SK-N-SH (cell line): ENCODE results near the gene PPP1R16B. TPM values are rescaled to one million over a fixed set of nuclear protein-coding genes. Genes with fewer than 3 reads are reported as not detected.

ENCODE experiments used
- CTCF ChIA-PET: fragments of 300-600, 350-600 bp; formaldehyde crosslinking; extraction: SDS; loops from one replicate; lab custom pipeline; 2021; lab: Yijun Ruan, JAX
- POLR2A ChIA-PET: fragments of 350-600 bp; sonication (Branson Sonifier 250); formaldehyde crosslinking; extraction: SDS; loops from one replicate; lab custom pipeline; 2020; ENCODE audit warnings: antibody characterized with exemption, inconsistent platforms; lab: Yijun Ruan, JAX
- DNase-seq: peaks from one replicate; pipeline ENCODE4 v3.0.0; 2012
- H2AFZ ChIP-seq: fragments of 200-600 bp; sonication (generic); 2 replicates; pipeline ENCODE4 v1.8.1; 2016; ENCODE audit warnings: antibody characterized with exemption, mild to moderate bottlenecking, low read depth
- H3F3A ChIP-seq: fragments of 200-600 bp; sonication (generic); replicated peaks from 2 replicates; pipeline ENCODE3; 2016; ENCODE audit warnings: antibody characterized with exemption, mild to moderate bottlenecking; ENCODE audit not compliant: insufficient read depth
- H3K27ac ChIP-seq, 2 experiments: fragments of 200-500 bp in 1 of 2; fragments of 200-600 bp in 1 of 2; sonication (Bioruptor generic) in 1 of 2; sonication (generic), shearing (Covaris generic) in 1 of 2; 2 replicates each; pipeline versions ENCODE4 v1.5.1 to v1.6.1; 2014 to 2016; ENCODE audit warnings: low read depth in 2 of 2, inconsistent platforms in 1 of 2, low read length in 1 of 2, mild to moderate bottlenecking in 1 of 2, mixed read lengths in 1 of 2
- H3K27me3 ChIP-seq: fragments of 200-600 bp; sonication (generic), shearing (Covaris generic); 2 replicates; pipeline ENCODE4 v1.6.1; 2016; ENCODE audit warnings: mixed run types; ENCODE audit not compliant: insufficient read depth
- H3K36me3 ChIP-seq, 2 experiments: fragments of 200-500 bp in 1 of 2; fragments of 200-600 bp in 1 of 2; sonication (Bioruptor generic) in 1 of 2; sonication (generic) in 1 of 2; replicated peaks in 1 of 2; 2 replicates each; pipeline versions ENCODE3 to v1.5.1; 2014 to 2016; ENCODE audit warnings: low read length in 1 of 2, mild to moderate bottlenecking in 1 of 2; ENCODE audit not compliant: insufficient read depth in 2 of 2, control insufficient read depth in 1 of 2
- H3K4me1 ChIP-seq, 2 experiments: fragments of 200-500 bp in 1 of 2; fragments of 200-600 bp in 1 of 2; sonication (Bioruptor generic) in 1 of 2; sonication (generic), shearing (Covaris generic) in 1 of 2; 2 replicates each; pipeline versions ENCODE4 v1.5.1 to v1.6.1; 2014 to 2016; ENCODE audit warnings: low read depth in 1 of 2, low read length in 1 of 2, mixed run types in 1 of 2; ENCODE audit not compliant: insufficient read depth in 2 of 2, control insufficient read depth in 1 of 2
- H3K4me2 ChIP-seq: fragments of 200-600 bp; sonication (generic), shearing (Covaris generic); 2 replicates; pipeline ENCODE4 v1.6.1; 2017; ENCODE audit warnings: mixed run types
- H3K4me3 ChIP-seq, 2 experiments: fragments of 200-500 bp in 1 of 2; fragments of 200-600 bp in 1 of 2; sonication (Bioruptor generic) in 1 of 2; sonication (generic), shearing (Covaris generic) in 1 of 2; 2 replicates each; pipeline versions ENCODE4 v1.5.1 to v1.8.1; 2014 to 2016; ENCODE audit warnings: low read depth in 2 of 2, inconsistent platforms in 1 of 2, low read length in 1 of 2, mild to moderate bottlenecking in 1 of 2, mixed read lengths in 1 of 2, moderate library complexity in 1 of 2
- H3K79me2 ChIP-seq: fragments of 200-600 bp; sonication (generic); 2 replicates; pipeline ENCODE4 v1.8.1; 2017; ENCODE audit warnings: mild to moderate bottlenecking; ENCODE audit not compliant: insufficient read depth
- H3K9ac ChIP-seq: fragments of 200-600 bp; sonication (generic); 2 replicates; pipeline ENCODE4 v1.6.1; 2017; ENCODE audit warnings: mixed run types
- H3K9me2 ChIP-seq: fragments of 200-600 bp; sonication (generic); 2 replicates; pipeline ENCODE4 v1.6.1; 2017; ENCODE audit warnings: mixed run types
- H3K9me3 ChIP-seq: fragments of 200-600 bp; sonication (generic); 2 replicates; pipeline ENCODE4 v1.6.1; 2017; ENCODE audit warnings: mixed run types, mild to moderate bottlenecking, moderate library complexity
- H4K20me1 ChIP-seq: fragments of 200-600 bp; sonication (generic); 2 replicates; pipeline ENCODE4 v1.6.1; 2017; ENCODE audit warnings: mild to moderate bottlenecking, mixed run types; ENCODE audit not compliant: insufficient read depth
- ELF1 ChIP-seq: IDR thresholded peaks from 2 replicates; pipeline ENCODE4 v1.4.0; 2012
- EP300 ChIP-seq, 2 experiments: IDR thresholded peaks; 2 replicates each; pipeline versions ENCODE4 v1.4.0 to v1.6.1; 2012; ENCODE audit warnings: borderline replicate concordance in 1 of 2, low read depth in 1 of 2, low read length in 1 of 2
- FOSL2 ChIP-seq: IDR thresholded peaks from 2 replicates; pipeline ENCODE4 v1.4.0; 2012; ENCODE audit warnings: low read depth, mild to moderate bottlenecking, moderate library complexity, borderline replicate concordance
- FOXM1 ChIP-seq: IDR thresholded peaks from 2 replicates; pipeline ENCODE4 v1.4.0; 2012; ENCODE audit warnings: low read depth, mild to moderate bottlenecking
- GATA2 ChIP-seq: sonication (generic); formaldehyde crosslinking; IDR thresholded peaks from 2 replicates; pipeline ENCODE4 v1.5.0; 2020; ENCODE audit warnings: mild to moderate bottlenecking, missing genetic modification reagents
- JUND ChIP-seq: IDR thresholded peaks from 2 replicates; pipeline ENCODE4 v1.4.0; 2012
- MXI1 ChIP-seq: IDR thresholded peaks from 2 replicates; pipeline ENCODE4 v1.6.1; 2012; ENCODE audit warnings: mild to moderate bottlenecking, low read depth, low read length, improper control_type of control experiment
- NFIC ChIP-seq: IDR thresholded peaks from 2 replicates; pipeline ENCODE4 v1.4.0; 2012; ENCODE audit warnings: borderline replicate concordance
- NRF1 ChIP-seq: IDR thresholded peaks from 2 replicates; pipeline ENCODE4 v1.6.1; 2012; ENCODE audit warnings: low read depth, mild to moderate bottlenecking, low read length
- POLR2AphosphoS5 ChIP-seq: IDR thresholded peaks from 2 replicates; pipeline ENCODE4 v1.6.1; 2012; ENCODE audit warnings: low read depth, low read length
- RCOR1 ChIP-seq: fragments of 150-350 bp; IDR thresholded peaks from 2 replicates; pipeline ENCODE4 v1.6.1; 2017; ENCODE audit warnings: antibody characterized with exemption, low read length
- RFX5 ChIP-seq: IDR thresholded peaks from 2 replicates; pipeline ENCODE4 v1.6.1; 2012; ENCODE audit warnings: mild to moderate bottlenecking, improper control_type of control experiment, low read length
- RXRA ChIP-seq: IDR thresholded peaks from 2 replicates; pipeline ENCODE4 v1.4.0; 2012; ENCODE audit warnings: low read depth, mild to moderate bottlenecking, borderline replicate concordance
- SIN3A ChIP-seq: IDR thresholded peaks from 2 replicates; pipeline ENCODE4 v1.6.1; 2012; ENCODE audit warnings: low read depth, mild to moderate bottlenecking, low read length, moderate library complexity, borderline replicate concordance
- SMC3 ChIP-seq: IDR thresholded peaks from 2 replicates; pipeline ENCODE4 v1.6.1; 2012; ENCODE audit warnings: low read depth, low read length, improper control_type of control experiment
- TCF12 ChIP-seq: IDR thresholded peaks from 2 replicates; pipeline ENCODE4 v1.4.0; 2012
- TEAD4 ChIP-seq: IDR thresholded peaks from 2 replicates; pipeline ENCODE4 v1.4.0; 2012; ENCODE audit warnings: mild to moderate bottlenecking, borderline replicate concordance; ENCODE audit not compliant: insufficient read depth
- YY1 ChIP-seq: IDR thresholded peaks from 2 replicates; pipeline ENCODE4 v1.4.0; 2012; ENCODE audit warnings: low read depth, mild to moderate bottlenecking
- WGBS: methylation state at CpG from one replicate; pipeline ENCODE4 v1.1.6; 2017; ENCODE audit warnings: low lambda C conversion rate; 5-methylcytosine and 5-hydroxymethylcytosine counted together
- polyA plus RNA-seq, 3 experiments: library from polyadenylated mRNA; depleted of rRNA; stranded (reverse); fragments of >200 nt; gene quantifications; 2 replicates each; pipeline ENCODE4 v1.2.3, GENCODE V29; 2012
- TF ChIP-seq, protein P1 (sequence below): fragments of 150-350 bp; IDR thresholded peaks from 2 replicates; pipeline ENCODE4 v1.6.1; 2017; ENCODE audit warnings: antibody characterized with exemption, low read length, low read depth, borderline replicate concordance
- TF ChIP-seq, protein P2 (sequence below): IDR thresholded peaks from 2 replicates; pipeline ENCODE4 v1.6.1; 2012; ENCODE audit warnings: mild to moderate bottlenecking, low read depth, low read length, moderate library complexity
- TF ChIP-seq, protein P3 (sequence below): IDR thresholded peaks from 2 replicates; pipeline ENCODE4 v1.4.0; 2012; ENCODE audit warnings: low read depth, borderline replicate concordance
- TF ChIP-seq, protein P4 (sequence below): fragments of 200-600 bp; sonication (generic); IDR thresholded peaks from 2 replicates; pipeline ENCODE4 v1.6.1; 2017; ENCODE audit warnings: antibody characterized with exemption, mild to moderate bottlenecking, moderate library complexity

Gene PPP1R16B
- polyA plus RNA-seq, 1 of the 3 experiments (the other 2 are of a cell fraction): 0.28 TPM

DNA sequence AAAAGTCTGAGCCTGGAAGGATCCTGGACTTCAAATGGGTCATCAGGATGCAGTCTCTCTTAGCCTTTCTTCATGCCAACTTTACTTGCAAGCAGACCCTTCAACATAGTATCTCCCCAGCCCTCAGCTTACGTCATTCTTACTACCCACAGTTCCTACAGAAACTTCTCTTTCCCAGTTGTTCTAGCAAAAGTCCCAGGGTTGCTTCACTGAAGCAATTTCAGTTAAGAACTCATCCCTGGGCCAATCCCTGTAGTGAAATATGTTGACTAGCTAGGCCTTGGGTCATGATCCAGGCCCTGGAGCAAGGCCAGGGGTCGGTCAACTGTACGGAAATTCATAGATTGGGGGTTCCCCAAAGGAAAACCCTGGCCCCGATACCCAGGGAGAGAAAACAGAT lies 112.2 kb downstream of the PPP1R16B start:
- CTCF ChIA-PET: interaction anchor here (0.8 kb wide), 1 partner anchor 130 kb away, joined by 4 read pairs; no protein-coding TSS in a partner anchor

DNA sequence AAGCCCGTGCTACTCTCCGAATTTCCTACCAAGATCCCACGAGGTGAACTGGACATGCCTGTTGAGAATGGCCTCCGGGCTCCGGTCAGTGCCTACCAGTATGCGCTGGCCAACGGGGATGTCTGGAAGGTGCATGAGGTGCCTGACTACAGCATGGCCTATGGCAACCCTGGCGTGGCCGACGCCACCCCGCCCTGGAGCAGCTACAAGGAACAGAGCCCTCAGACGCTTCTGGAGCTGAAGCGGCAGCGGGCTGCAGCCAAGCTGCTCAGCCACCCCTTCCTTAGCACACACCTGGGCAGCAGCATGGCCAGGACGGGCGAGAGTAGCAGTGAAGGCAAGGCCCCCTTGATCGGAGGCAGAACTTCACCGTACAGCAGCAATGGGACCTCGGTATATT lies 112.7 kb downstream of the PPP1R16B start:
- Histone ChIP-seq H3K4me2 (no peak overlapping the region), H3K9ac (no peak overlapping the region), H3K4me1 (no peaks in the 10 kb centered on the region), H3K27ac (no peak overlapping the region; a peak in 1 of 4 replicates), H4K20me1 (no peaks in the 10 kb centered on the region), H3F3A (no peaks in the 10 kb centered on the region), H3K27me3 (peaks cover 11% of the 10 kb centered on the region; the same call in 1 of the 2 replicates), H3K36me3 (no peaks in the 10 kb centered on the region), H3K9me2 (no peaks in the 10 kb centered on the region), H3K4me3 (no peak overlapping the region), H3K9me3 (no peaks in the 10 kb centered on the region), H2AFZ (no peak overlapping the region), H3K79me2 (no peaks in the 10 kb centered on the region)
- ChIA-PET POLR2A (no interaction called here), CTCF (no interaction called here)
- TF ChIP-seq GATA2 (CRISPR knock-in tag) (no peak), TEAD4 (no peak), MXI1 (no peak), FOSL2 (no peak), SIN3A (no peak), TCF12 (no peak), YY1 (no peak), POLR2AphosphoS5 (no peak), SMC3 (no peak), FOXM1 (no peak), EP300 (IDR thresholded peaks at IDR 0.05; ENCODE audit: borderline replicate concordance in 1 of 2, low read depth in 1 of 2, low read length in 1 of 2) (no peak), RCOR1 (no peak)
- TF ChIP-seq, protein P1, sequence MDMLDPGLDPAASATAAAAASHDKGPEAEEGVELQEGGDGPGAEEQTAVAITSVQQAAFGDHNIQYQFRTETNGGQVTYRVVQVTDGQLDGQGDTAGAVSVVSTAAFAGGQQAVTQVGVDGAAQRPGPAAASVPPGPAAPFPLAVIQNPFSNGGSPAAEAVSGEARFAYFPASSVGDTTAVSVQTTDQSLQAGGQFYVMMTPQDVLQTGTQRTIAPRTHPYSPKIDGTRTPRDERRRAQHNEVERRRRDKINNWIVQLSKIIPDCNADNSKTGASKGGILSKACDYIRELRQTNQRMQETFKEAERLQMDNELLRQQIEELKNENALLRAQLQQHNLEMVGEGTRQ: no peak
- TF ChIP-seq, protein P2, sequence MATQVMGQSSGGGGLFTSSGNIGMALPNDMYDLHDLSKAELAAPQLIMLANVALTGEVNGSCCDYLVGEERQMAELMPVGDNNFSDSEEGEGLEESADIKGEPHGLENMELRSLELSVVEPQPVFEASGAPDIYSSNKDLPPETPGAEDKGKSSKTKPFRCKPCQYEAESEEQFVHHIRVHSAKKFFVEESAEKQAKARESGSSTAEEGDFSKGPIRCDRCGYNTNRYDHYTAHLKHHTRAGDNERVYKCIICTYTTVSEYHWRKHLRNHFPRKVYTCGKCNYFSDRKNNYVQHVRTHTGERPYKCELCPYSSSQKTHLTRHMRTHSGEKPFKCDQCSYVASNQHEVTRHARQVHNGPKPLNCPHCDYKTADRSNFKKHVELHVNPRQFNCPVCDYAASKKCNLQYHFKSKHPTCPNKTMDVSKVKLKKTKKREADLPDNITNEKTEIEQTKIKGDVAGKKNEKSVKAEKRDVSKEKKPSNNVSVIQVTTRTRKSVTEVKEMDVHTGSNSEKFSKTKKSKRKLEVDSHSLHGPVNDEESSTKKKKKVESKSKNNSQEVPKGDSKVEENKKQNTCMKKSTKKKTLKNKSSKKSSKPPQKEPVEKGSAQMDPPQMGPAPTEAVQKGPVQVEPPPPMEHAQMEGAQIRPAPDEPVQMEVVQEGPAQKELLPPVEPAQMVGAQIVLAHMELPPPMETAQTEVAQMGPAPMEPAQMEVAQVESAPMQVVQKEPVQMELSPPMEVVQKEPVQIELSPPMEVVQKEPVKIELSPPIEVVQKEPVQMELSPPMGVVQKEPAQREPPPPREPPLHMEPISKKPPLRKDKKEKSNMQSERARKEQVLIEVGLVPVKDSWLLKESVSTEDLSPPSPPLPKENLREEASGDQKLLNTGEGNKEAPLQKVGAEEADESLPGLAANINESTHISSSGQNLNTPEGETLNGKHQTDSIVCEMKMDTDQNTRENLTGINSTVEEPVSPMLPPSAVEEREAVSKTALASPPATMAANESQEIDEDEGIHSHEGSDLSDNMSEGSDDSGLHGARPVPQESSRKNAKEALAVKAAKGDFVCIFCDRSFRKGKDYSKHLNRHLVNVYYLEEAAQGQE: no peak
- TF ChIP-seq, protein P3, sequence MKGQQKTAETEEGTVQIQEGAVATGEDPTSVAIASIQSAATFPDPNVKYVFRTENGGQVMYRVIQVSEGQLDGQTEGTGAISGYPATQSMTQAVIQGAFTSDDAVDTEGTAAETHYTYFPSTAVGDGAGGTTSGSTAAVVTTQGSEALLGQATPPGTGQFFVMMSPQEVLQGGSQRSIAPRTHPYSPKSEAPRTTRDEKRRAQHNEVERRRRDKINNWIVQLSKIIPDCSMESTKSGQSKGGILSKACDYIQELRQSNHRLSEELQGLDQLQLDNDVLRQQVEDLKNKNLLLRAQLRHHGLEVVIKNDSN: no peak
- WGBS: 65% methylated on average over 9 of the region's 19 CpGs
- DNase-seq: no peak

More for the DNA sequence above, 112.2 kb downstream of the PPP1R16B start:
- Histone ChIP-seq H4K20me1 (no peaks in the 10 kb centered on the region), H3K36me3 (no peaks in the 10 kb centered on the region), H3K9me3 (no peaks in the 10 kb centered on the region), H3K4me3 (no peak overlapping the region), H3K4me2 (no peak overlapping the region), H3K27ac (no peak overlapping the region), H2AFZ (no peak overlapping the region), H3K9ac (no peak overlapping the region), H3K79me2 (no peaks in the 10 kb centered on the region), H3F3A (no peaks in the 10 kb centered on the region), H3K9me2 (no peaks in the 10 kb centered on the region), H3K27me3 (peaks cover 11% of the 10 kb centered on the region; the same call in 1 of the 2 replicates), H3K4me1 (no peaks in the 10 kb centered on the region)
- no peak for DNase-seq
- no peak for TF ChIP-seq MXI1
- TF ChIP-seq NFIC: no peak
- no peak for TF ChIP-seq NRF1
- no peak for TF ChIP-seq TEAD4
- TF ChIP-seq JUND: no peak
- TF ChIP-seq ELF1: no peak
- TF ChIP-seq RXRA: no peak
- no peak for TF ChIP-seq RCOR1
- no peak for TF ChIP-seq RFX5
- TF ChIP-seq, protein P4, sequence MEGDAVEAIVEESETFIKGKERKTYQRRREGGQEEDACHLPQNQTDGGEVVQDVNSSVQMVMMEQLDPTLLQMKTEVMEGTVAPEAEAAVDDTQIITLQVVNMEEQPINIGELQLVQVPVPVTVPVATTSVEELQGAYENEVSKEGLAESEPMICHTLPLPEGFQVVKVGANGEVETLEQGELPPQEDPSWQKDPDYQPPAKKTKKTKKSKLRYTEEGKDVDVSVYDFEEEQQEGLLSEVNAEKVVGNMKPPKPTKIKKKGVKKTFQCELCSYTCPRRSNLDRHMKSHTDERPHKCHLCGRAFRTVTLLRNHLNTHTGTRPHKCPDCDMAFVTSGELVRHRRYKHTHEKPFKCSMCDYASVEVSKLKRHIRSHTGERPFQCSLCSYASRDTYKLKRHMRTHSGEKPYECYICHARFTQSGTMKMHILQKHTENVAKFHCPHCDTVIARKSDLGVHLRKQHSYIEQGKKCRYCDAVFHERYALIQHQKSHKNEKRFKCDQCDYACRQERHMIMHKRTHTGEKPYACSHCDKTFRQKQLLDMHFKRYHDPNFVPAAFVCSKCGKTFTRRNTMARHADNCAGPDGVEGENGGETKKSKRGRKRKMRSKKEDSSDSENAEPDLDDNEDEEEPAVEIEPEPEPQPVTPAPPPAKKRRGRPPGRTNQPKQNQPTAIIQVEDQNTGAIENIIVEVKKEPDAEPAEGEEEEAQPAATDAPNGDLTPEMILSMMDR: no peak
- TF ChIP-seq GATA2 (CRISPR knock-in tag): no peak
- POLR2A ChIA-PET: no interaction called here
- WGBS: 64% methylated on average over 4 of the region's 4 CpGs
